ENCODE data around the gene ZNF430.
A peak's percentile ranks its signal among the peaks of the same experiment; 100 is the strongest.
"Not testable (repeated sequence)": the region's sequence is repeated elsewhere in the genome, so short reads cannot be mapped to it uniquely, and the experiment has no call there.

ZNF430 gene

DNA sequence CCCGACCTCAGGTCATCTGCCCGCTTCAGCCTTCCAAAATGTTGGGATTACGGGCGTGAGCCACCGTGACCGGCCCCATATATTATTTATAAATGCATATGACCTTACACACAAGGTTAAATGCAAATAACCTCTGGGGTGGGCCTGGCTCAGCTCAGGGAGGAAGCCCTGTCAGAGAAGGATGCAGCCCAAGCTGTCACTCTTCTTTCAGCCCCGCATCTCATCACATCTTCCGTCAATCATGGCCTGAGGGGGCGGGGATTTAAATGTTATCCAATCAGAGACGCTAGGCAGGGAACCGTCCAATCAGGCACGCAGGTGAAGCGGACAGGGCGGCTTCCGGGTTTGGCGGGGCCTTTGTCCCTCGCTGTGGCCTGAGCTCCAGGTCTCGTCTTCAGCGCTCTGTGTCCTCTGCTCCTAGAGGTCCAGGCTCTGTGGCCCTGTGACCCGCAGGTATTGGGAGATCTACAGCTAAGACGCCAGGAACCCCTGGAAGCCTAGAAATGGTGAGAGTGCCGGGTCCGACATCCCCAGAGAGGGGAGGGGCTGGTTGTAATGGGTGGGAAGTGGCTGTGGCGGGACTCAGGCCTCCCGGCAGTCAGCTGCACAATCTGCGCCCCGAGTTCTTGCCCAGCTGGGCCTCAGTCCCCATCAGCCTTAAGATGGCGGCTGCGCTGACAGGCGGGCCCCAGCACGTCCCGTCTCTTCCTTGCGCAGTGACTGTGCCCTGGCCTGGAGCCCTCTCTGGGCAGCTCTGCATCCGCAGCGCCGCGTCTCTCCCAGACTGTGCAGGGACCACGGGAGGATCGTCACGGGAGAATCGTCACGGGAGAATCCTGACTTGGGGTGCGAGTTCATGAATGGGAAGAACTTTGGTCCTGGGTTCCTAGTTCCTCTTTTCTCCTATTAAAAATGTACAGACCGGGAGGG is at the start of gene ZNF430:
Gene ZNF430 (plus strand): TSS at position 360 of the 930 bp plus-strand sequence. CDS start 144 bp downstream, at position 504.
- peak; percentile 65 to 89 for DNase-seq

DNA sequence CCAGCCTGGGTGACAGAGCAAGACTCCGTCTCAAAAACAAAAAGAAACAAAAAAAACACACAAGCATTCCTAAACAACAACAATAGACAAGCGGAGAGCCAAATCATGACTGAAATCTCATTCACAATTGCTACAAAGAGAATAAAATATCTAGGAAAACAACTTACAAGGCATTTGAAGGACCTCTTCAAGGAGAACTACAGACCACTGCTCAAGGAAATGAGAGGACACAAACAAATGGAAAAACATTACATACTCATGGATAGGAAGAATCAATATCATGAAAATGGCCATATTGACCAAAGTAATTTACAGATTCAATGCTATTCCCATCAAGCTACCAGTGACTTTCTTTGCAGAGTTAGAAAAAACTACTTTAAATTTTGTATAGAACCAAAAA is 27.7 kb upstream of the ZNF430 start:
- DNase-seq = not testable (repeated sequence)

DNA sequence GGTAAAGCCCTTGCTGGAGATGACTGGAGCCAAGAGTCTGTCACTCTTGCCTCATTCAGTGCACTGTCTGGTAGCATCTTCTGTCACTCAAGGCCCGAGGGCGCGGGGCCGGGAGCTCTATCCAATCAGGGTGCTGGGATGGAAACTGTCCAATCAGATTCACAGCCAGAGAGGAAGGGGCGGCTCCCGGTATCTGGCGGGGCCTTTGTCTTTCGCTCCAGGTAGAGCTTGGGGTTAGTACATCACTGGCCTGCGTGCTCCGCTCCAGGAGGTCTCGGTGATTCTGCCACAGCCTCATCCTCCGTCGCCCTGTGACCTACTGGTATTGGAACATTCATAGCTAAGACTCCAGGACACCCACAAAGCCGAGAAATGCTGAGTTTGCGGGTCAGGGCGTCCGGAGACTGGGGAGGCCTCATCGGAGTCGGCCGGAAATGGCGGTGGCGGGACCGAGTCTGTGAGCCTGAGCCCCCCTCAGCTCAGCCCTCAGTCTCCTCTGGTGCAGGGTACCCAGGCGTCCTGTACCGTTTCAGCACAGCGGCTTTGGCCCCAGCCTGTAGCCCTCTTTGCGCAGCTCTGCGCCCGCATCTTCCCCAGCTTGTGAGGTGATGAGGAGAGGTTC is 20.6 kb upstream of the ZNF430 start:
- DNase-seq = peak; percentile 42 to 90

DNA sequence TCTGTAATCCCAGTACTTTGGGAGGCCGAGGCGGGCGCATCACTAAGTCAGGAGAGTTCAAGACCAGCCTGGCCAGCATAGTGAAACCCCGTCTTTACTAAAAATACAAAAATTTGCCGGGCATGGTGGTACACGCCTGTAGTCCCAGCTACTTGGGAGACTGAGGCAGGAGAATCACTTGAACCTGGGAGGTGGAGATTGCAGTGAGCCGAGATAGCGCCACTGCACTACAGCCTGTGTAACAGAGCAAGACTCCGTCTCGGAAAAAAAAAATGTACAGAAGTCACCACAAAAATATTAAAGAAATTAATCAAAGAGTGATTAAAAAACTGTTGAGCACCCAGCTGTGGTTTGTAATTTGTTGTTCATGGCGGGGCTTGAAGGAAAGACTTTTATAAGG is 781 bp downstream of the ZNF430 start:
- DNase-seq = not testable (repeated sequence)

- DNase-seq = no peak
Observed at GRCh38 chr19:21022996-21023395, 2.5 kb downstream of the ZNF430 start.

DNA sequence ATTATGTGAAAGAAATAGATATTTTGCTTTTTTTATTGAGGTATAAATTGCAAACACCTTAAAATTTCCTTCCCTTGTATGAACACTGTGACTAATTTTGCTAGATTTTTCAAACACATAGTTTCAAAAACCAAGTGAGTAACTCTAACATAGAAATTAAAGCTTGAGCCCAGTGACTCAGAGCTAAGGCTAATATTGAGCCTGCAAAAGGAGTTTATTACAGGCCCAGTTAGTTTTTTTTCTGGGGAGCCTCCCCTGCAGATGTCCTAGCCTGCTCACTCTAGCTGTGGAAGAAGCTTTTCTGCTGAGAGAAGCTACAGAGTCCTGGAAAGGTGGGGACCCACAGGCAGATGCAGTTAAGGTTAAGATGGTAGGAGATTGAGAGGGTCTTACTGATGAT is 3.4 kb downstream of the ZNF430 start:
- DNase-seq = no peak

DNA sequence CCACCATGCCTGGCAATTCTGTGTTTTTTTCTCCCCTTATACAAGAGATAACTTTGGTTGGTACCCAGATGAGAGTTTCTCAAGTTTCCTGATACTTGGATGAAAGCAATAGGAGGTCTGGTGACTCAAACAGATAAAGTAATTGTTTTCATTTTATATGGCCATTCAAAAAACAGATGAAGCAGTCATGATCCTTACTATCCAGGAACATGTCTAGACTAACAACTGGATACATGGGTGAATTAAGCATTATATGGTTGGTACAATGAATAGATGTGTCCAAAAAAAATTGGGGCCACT is 8.5 kb downstream of the ZNF430 start:
- DNase-seq = no peak

- DNase-seq = no peak
Observed at GRCh38 chr19:21045028-21045427, 24.6 kb downstream of the ZNF430 start.

DNA sequence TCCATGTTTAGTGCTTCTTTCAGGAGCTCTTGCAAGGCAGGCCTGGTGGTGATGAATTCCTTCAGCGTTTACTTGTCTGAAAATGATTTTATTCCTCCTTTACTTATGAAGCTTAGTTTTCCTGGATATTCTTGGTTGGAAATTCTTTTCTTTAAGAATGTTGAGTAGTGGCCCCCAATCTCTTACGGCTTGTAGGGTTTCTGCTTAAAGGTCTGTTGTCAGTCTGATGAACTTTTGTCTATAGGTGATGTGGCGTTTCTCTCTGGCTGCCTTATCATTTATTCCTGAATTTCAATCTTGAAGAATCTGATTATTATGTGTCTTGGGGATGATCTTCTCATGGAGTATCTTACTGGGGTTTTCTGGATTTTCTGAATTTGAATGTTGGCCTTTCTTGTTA is 26.0 kb downstream of the ZNF430 start:
- no peak for DNase-seq

- no peak for DNase-seq
Observed at GRCh38 chr19:21047716-21048115, 27.3 kb downstream of the ZNF430 start.

- DNase-seq = no peak
Observed at GRCh38 chr19:21052902-21053301, 32.4 kb downstream of the ZNF430 start.

- DNase-seq = no peak
Observed at GRCh38 chr19:21065336-21065735, 44.9 kb downstream of the ZNF430 start.

- peak; percentile 81 to 87 for DNase-seq
Observed at GRCh38 chr19:21082011-21082975, 61.8 kb downstream of the ZNF430 start, which contains the start of gene ZNF714. ZNF714 (plus strand) TSS chr19:21082203; CDS start chr19:21098269, 16,066 bp downstream.

GRCh38 chr19:21084343-21084742 is 63.9 kb downstream of the ZNF430 start:
- no peak for DNase-seq

- DNase-seq = no peak
Observed at GRCh38 chr19:21087871-21088270, 67.4 kb downstream of the ZNF430 start.

GRCh38 chr19:21092109-21092508 is 71.7 kb downstream of the ZNF430 start:
- no peak for DNase-seq

DNA sequence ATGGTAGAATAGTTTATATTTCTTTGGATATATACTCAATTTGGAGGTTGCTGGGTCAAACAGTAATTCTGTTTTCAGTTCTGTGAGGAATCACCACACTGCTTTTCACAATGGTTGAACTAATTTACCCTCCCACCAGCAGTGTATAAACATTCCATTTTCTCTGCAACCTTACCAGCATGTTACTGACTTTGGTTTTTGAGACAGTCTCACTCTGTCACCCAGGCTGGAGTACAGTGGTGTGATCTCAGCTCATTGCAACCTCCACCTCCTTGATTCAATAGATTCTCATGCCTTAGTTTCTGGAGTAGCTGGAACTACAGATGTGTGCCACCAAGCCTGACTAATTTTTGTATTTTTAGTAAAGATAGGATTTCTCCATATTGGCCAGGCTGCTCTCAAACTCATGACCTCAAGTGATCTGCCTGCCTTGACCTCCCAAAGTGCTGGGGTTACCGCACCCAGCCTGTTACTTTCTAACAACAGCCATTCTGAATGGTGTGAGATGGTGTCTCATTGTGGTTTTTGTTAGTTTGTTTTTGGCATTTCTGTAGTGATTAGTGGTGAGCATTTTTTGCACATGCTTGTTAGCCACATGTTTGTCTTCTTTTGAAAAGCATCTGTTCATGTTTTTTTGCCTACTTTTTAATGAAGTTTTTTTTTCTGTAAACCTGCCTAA is 74.0 kb downstream of the ZNF430 start:
- DNase-seq = no peak

- no peak for DNase-seq
Observed at GRCh38 chr19:21098291-21098690, 77.8 kb downstream of the ZNF430 start.

DNA sequence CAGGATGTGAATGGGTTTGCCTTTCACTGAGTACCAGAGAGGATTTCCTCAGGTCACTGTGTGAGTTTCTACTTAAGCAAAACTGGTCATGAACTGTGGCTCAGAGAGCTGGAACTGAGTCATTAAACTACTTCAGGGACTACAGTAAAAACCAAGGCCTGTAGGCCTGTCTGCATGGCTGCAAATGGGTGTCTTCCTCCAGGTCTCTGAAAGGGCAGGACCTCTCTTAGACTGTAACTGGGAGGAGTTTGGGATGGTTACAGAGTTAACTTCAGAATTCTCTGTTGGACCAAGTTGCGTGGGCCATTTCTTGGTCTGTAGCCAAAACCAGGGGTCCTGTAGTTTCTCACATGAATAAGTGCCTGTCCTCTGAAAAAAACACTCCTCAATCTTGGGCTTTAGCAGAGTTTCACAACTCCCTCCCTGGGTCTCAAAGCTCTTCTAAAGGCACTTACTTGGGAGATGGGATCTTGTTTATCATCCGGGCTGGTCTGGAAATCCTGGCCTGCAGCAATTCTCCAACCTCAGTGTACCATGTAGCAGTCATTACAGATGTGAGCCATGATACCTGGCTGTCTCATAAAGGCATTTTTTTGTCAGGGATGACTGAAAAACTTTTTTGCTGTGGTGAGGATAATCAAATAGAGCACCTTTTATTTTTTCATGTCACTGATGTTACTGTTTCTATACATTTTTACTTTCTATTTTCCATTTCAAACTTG is 81.2 kb downstream of the ZNF430 start:
- DNase-seq = no peak

- DNase-seq = no peak
Observed at GRCh38 chr19:21109116-21109515, 88.7 kb downstream of the ZNF430 start.

All from cerebellar nuclear complex (tissue), 1 donor.